Endothelial cell of umbilical vein (primary cell): Measurements from ENCODE around the gene GABRR2.

Experiments used
- EZH2 ChIP-seq: IDR thresholded peaks from 2 replicates; pipeline ENCODE4 v1.6.1; 2012; ENCODE audit warnings: borderline replicate concordance, low read depth, mild to moderate bottlenecking, moderate library complexity, low read length, inconsistent platforms; ENCODE audit not compliant: severe bottlenecking
- GATA2 ChIP-seq: IDR thresholded peaks from 2 replicates; pipeline ENCODE4 v1.7.0; 2011; ENCODE audit warnings: low read depth, mild to moderate bottlenecking, moderate library complexity, mixed read lengths, low read length; ENCODE audit not compliant: insufficient read length, insufficient read depth
- MAX ChIP-seq: IDR thresholded peaks from 2 replicates; pipeline ENCODE4 v1.6.1; 2011; ENCODE audit not compliant: insufficient read depth, insufficient read length
- POLR2A ChIP-seq: IDR thresholded peaks from 2 replicates; pipeline ENCODE4 v1.6.1; 2012; ENCODE audit warnings: low read depth, mild to moderate bottlenecking, control low read depth, low read length
- TF ChIP-seq, protein P1 (sequence below), 2 donors: IDR thresholded peaks; 1 replicate in 1 of 2; 2 replicates in 1 of 2; pipeline ENCODE4 v1.5.1; 2011; ENCODE audit warnings: low read length in 2 of 2, mild to moderate bottlenecking in 2 of 2, moderate library complexity in 2 of 2, control low read depth in 1 of 2, inconsistent platforms in 1 of 2, low read depth in 1 of 2; ENCODE audit not compliant: insufficient read depth in 1 of 2; ENCODE audit errors: extremely low read depth in 1 of 2

DNA sequence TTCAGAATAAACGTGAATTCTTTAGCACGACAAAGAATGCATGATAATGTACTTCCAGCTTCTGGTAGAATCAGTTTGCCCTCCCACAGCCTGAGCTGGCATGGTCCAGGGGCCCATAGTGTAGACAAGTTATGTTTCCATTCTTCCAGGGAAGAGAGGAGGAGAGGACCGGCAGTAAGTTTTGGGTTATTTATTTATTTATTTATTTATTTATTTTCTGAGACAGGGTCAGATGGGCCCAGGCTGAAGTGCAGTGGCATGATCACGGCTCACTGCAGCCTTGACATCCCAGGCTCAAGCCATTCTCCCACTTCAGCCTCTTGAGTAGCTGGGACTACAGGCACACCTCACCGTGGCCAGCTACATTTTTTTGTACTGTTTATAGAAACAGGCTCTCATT lies 102.6 kb downstream of the GABRR2 start:
- TF ChIP-seq, protein P1, sequence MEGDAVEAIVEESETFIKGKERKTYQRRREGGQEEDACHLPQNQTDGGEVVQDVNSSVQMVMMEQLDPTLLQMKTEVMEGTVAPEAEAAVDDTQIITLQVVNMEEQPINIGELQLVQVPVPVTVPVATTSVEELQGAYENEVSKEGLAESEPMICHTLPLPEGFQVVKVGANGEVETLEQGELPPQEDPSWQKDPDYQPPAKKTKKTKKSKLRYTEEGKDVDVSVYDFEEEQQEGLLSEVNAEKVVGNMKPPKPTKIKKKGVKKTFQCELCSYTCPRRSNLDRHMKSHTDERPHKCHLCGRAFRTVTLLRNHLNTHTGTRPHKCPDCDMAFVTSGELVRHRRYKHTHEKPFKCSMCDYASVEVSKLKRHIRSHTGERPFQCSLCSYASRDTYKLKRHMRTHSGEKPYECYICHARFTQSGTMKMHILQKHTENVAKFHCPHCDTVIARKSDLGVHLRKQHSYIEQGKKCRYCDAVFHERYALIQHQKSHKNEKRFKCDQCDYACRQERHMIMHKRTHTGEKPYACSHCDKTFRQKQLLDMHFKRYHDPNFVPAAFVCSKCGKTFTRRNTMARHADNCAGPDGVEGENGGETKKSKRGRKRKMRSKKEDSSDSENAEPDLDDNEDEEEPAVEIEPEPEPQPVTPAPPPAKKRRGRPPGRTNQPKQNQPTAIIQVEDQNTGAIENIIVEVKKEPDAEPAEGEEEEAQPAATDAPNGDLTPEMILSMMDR (IDR thresholded peaks at IDR 0.05; ENCODE audit: extremely low read depth in 1 of 2, insufficient read depth in 1 of 2, low read depth in 1 of 2, low read length in 2 of 2) = no peak
- TF ChIP-seq EZH2 (no peak), GATA2 (no peak), POLR2A (no peak), MAX (no peak)
